CD14-positive monocyte (primary cell): Measurements from ENCODE around the gene TNNT1. TPM values are rescaled to one million over a fixed set of nuclear protein-coding genes. Genes with fewer than 3 reads are reported as not detected.

Experiments used
- DNase-seq, 3 donors: peaks; one replicate each; pipeline ENCODE4 v3.0.0-alpha.2; 2011 to 2022
- H2AFZ ChIP-seq: 2 replicates; pipeline ENCODE4 v1.6.0; 2012; ENCODE audit warnings: mild to moderate bottlenecking, low read depth, low read length, inconsistent platforms; ENCODE audit not compliant: insufficient read depth, poor library complexity, severe bottlenecking
- H3K27ac ChIP-seq, 2 donors: 1 replicate in 1 of 2; 2 replicates in 1 of 2; pipeline ENCODE4 v1.5.1; 2012 to 2013; ENCODE audit warnings: low read length in 2 of 2, control low read depth in 1 of 2, inconsistent platforms in 1 of 2, low read depth in 1 of 2, mild to moderate bottlenecking in 1 of 2
- H3K27me3 ChIP-seq, 2 donors: one replicate each; pipeline versions ENCODE4 v1.6.0 to v1.6.1; 2011 to 2013; ENCODE audit warnings: low read length in 2 of 2; ENCODE audit not compliant: control insufficient read depth in 2 of 2, insufficient read depth in 2 of 2
- H3K36me3 ChIP-seq, 2 donors: replicated peaks in 1 of 2; 1 replicate in 1 of 2; 2 replicates in 1 of 2; pipeline versions ENCODE4 v1.5.1 to v1.6.1; 2012 to 2013; ENCODE audit warnings: low read length in 2 of 2, control low read depth in 1 of 2, inconsistent platforms in 1 of 2, mild to moderate bottlenecking in 1 of 2; ENCODE audit not compliant: insufficient read depth in 2 of 2, control insufficient read depth in 1 of 2
- H3K4me1 ChIP-seq, 2 donors: 1 replicate in 1 of 2; 2 replicates in 1 of 2; pipeline versions ENCODE4 v1.5.1 to v1.6.1; 2012 to 2013; ENCODE audit warnings: low read length in 2 of 2, control low read depth in 1 of 2, inconsistent platforms in 1 of 2, mild to moderate bottlenecking in 1 of 2, moderate library complexity in 1 of 2; ENCODE audit not compliant: insufficient read depth in 2 of 2, control insufficient read depth in 1 of 2
- H3K4me2 ChIP-seq: replicated peaks from 2 replicates; pipeline ENCODE3; 2012; ENCODE audit warnings: low read length, moderate library complexity, mild to moderate bottlenecking; ENCODE audit not compliant: poor library complexity, severe bottlenecking; ENCODE audit errors: extremely low read depth
- H3K4me3 ChIP-seq, 3 experiments: fragments of 200-600 bp in 1 of 3; sonication (generic) in 1 of 3; replicated peaks in 1 of 3; 1 replicate in 2 of 3; 2 replicates in 1 of 3; pipeline ENCODE4 v1.5.1; 2011 to 2013; ENCODE audit warnings: low read length in 3 of 3, mild to moderate bottlenecking in 3 of 3, control low read depth in 2 of 3, low read depth in 2 of 3, inconsistent platforms in 1 of 3, moderate library complexity in 1 of 3
- H3K79me2 ChIP-seq: 2 replicates; pipeline ENCODE4 v1.6.0; 2012; ENCODE audit warnings: mild to moderate bottlenecking, control low read depth, inconsistent platforms, low read length, moderate library complexity; ENCODE audit not compliant: insufficient read depth
- H3K9ac ChIP-seq: 2 replicates; pipeline ENCODE4 v1.6.0; 2017; ENCODE audit warnings: low read length, mild to moderate bottlenecking; ENCODE audit not compliant: insufficient read depth, poor library complexity, severe bottlenecking
- H3K9me3 ChIP-seq, 2 donors: replicated peaks in 1 of 2; 1 replicate in 1 of 2; 2 replicates in 1 of 2; pipeline versions ENCODE4 v1.5.1 to v1.6.1; 2012 to 2013; ENCODE audit warnings: low read length in 2 of 2, control low read depth in 1 of 2; ENCODE audit not compliant: control insufficient read depth in 1 of 2, insufficient read depth in 1 of 2
- H4K20me1 ChIP-seq: 2 replicates; pipeline ENCODE4 v1.6.0; 2012; ENCODE audit warnings: mild to moderate bottlenecking, low read length, control low read depth, moderate library complexity; ENCODE audit not compliant: insufficient read depth
- H3K27ac Mint-ChIP-seq, 7 donors: one replicate each; pipeline ENCODE4 v1.8.0; 2020; ENCODE audit warnings: mild to moderate bottlenecking in 7 of 7, mixed read lengths in 7 of 7, moderate library complexity in 6 of 7, inconsistent platforms in 2 of 7
- H3K27me3 Mint-ChIP-seq, 3 donors: one replicate each; pipeline ENCODE4 v1.8.0; 2021 to 2022; ENCODE audit warnings: low read depth in 3 of 3, mild to moderate bottlenecking in 3 of 3, mixed read lengths in 3 of 3, moderate library complexity in 3 of 3, inconsistent platforms in 1 of 3
- H3K36me3 Mint-ChIP-seq, 2 donors: one replicate each; pipeline ENCODE4 v1.8.0; 2020; ENCODE audit warnings: mixed read lengths in 2 of 2, inconsistent platforms in 1 of 2, mild to moderate bottlenecking in 1 of 2
- H3K4me1 Mint-ChIP-seq: one replicate; pipeline ENCODE4 v1.8.0; 2020; ENCODE audit warnings: mild to moderate bottlenecking, mixed read lengths
- H3K4me3 Mint-ChIP-seq, 2 donors: one replicate each; pipeline ENCODE4 v1.8.0; 2020; ENCODE audit warnings: mild to moderate bottlenecking in 2 of 2, mixed read lengths in 2 of 2, moderate library complexity in 1 of 2
- H3K9me3 Mint-ChIP-seq, 7 donors: one replicate each; pipeline ENCODE4 v1.8.0; 2020 to 2022; ENCODE audit warnings: mixed read lengths in 7 of 7, mild to moderate bottlenecking in 6 of 7, moderate library complexity in 6 of 7, inconsistent platforms in 2 of 7
- WGBS: methylation state at CpG from one replicate; pipeline ENCODE4 v1.1.5; 2013; ENCODE audit warnings: missing lambda C conversion rate; ENCODE audit not compliant: insufficient coverage; 5-methylcytosine and 5-hydroxymethylcytosine counted together
- intact Hi-C, 2 donors: fragments of 100-400 bp; cut with micrococcal nuclease; formaldehyde crosslinking; loops; one replicate each; pipeline versions ENCODE4 v1.15.0 to v1.15.1; 2023
- polyA plus RNA-seq, 3 donors: library from polyadenylated mRNA; depleted of rRNA in 1 of 3; unstranded in 2 of 3; stranded (reverse) in 1 of 3; fragments of 300-500 nt in 2 of 3; fragments of >200 nt in 1 of 3; fragmentation: Illumina TruSeq in 2 of 3; gene quantifications; 1 replicate in 2 of 3; 2 replicates in 1 of 3; pipeline ENCODE4 v1.2.3, GENCODE V29; 2012 to 2021
- TF ChIP-seq, protein P1 (sequence below): fragments of 200-600 bp; IDR thresholded peaks from one replicate; pipeline ENCODE4 v1.8.0; 2022; ENCODE audit warnings: antibody characterized with exemption, mild to moderate bottlenecking

TNNT1 gene
- polyA plus RNA-seq, 3 donors, result 9.4 to 41.9 (median 9.8) TPM

DNA sequence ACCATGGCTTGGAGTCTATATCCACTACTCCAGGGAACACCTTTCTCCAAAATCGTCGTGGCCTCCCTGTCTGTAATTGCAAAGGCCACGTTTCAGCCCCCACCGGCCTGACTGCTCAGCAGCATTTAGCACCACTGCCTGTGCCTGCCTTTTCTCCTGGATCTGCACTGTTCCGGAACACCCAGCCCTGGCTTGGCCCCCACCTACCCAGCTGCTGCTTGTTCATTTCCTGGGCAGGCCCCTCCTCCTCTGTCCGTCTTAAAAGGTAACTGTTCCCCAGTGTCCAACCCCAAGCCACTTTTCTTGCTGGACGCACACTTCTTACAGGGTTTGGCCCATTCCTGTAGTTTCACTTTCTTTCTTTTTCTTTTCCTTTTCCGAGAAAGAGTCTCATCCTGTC, 39.6 kb upstream of the TNNT1 start:
- TF ChIP-seq, protein P1, sequence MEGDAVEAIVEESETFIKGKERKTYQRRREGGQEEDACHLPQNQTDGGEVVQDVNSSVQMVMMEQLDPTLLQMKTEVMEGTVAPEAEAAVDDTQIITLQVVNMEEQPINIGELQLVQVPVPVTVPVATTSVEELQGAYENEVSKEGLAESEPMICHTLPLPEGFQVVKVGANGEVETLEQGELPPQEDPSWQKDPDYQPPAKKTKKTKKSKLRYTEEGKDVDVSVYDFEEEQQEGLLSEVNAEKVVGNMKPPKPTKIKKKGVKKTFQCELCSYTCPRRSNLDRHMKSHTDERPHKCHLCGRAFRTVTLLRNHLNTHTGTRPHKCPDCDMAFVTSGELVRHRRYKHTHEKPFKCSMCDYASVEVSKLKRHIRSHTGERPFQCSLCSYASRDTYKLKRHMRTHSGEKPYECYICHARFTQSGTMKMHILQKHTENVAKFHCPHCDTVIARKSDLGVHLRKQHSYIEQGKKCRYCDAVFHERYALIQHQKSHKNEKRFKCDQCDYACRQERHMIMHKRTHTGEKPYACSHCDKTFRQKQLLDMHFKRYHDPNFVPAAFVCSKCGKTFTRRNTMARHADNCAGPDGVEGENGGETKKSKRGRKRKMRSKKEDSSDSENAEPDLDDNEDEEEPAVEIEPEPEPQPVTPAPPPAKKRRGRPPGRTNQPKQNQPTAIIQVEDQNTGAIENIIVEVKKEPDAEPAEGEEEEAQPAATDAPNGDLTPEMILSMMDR, result no peak
- H3K4me3 Mint-ChIP-seq, result peak overlapping the region in 1 of 2 donors; percentile 52
- Histone ChIP-seq H2AFZ (peak overlapping the region; percentile 29), H3K4me3 (no peak overlapping the region), H3K4me2 (no peak overlapping the region), H3K4me1 (peaks cover 0 to 4% of the 10 kb centered on the region in 2 donors), H3K36me3 (no peaks in the 10 kb centered on the region), H3K27me3 (no peaks in the 10 kb centered on the region), H3K27ac (no peak overlapping the region), H4K20me1 (no peaks in the 10 kb centered on the region), H3K9me3 (no peaks in the 10 kb centered on the region), H3K79me2 (no peaks in the 10 kb centered on the region), H3K9ac (no peak overlapping the region)
- H3K27ac Mint-ChIP-seq, result peak overlapping the region in 1 of 7 donors; percentile 17
- peaks cover 9 to 24% (median 17%) of the 10 kb centered on the region in 3 donors for H3K27me3 Mint-ChIP-seq
- H3K9me3 Mint-ChIP-seq, result peaks cover 0 to 1% (median 0%) of the 10 kb centered on the region in 7 donors
- no peaks in the 10 kb centered on the region for H3K36me3 Mint-ChIP-seq
- intact Hi-C loops, result no loop called here
- WGBS, result 22% methylated on average over 7 of the region's 8 CpGs
- DNase-seq, result no peak
- H3K4me1 Mint-ChIP-seq, result peaks cover 12% of the 10 kb centered on the region

DNA sequence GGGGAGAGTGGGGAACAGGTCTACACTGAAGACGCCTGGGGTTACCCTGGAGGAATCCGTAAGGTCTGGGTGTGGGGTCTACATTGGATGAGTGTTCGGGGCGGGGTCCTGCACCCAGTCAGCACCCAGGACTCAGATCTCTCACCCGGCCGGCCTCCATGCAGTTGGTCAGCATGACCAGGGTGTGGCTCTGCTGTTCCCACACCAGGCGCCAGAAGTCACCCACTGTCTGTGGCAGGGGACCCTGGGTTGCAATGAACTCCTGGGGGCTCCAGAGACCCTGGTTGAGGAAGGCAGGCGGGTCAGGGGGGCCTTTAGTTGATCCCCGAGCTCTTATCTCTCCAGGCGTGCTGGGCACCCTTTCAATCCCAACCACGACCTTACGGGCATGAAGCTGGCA, 37.1 kb upstream of the TNNT1 start:
- Mint-ChIP-seq H3K36me3 (no peaks in the 10 kb centered on the region), H3K9me3 (peaks cover 0 to 4% (median 0%) of the 10 kb centered on the region in 7 donors), H3K27me3 (peaks cover 18 to 24% (median 23%) of the 10 kb centered on the region in 3 donors), H3K4me3 (no peak overlapping the region), H3K4me1 (peaks cover 9% of the 10 kb centered on the region), H3K27ac (no peak overlapping the region)
- 94% methylated on average over 12 of the region's 12 CpGs for WGBS
- TF ChIP-seq, protein P1, result no peak
- Histone ChIP-seq H3K36me3 (no peaks in the 10 kb centered on the region), H3K79me2 (no peaks in the 10 kb centered on the region), H3K9me3 (no peaks in the 10 kb centered on the region), H3K27me3 (peaks cover 0 to 10% of the 10 kb centered on the region in 2 donors), H3K4me3 (no peak overlapping the region), H4K20me1 (no peaks in the 10 kb centered on the region), H3K4me1 (peaks cover 0 to 4% of the 10 kb centered on the region in 2 donors), H3K9ac (no peak overlapping the region), H3K27ac (no peak overlapping the region), H2AFZ (no peak overlapping the region), H3K4me2 (no peak overlapping the region)
- DNase-seq, result no peak
- intact Hi-C loops, result no loop called here
